ENCODE results near the gene RECK.
"Not testable (repeated sequence)": the region's sequence is repeated elsewhere in the genome, so short reads cannot be mapped to it uniquely, and the experiment has no call there.

The RECK gene

DNA sequence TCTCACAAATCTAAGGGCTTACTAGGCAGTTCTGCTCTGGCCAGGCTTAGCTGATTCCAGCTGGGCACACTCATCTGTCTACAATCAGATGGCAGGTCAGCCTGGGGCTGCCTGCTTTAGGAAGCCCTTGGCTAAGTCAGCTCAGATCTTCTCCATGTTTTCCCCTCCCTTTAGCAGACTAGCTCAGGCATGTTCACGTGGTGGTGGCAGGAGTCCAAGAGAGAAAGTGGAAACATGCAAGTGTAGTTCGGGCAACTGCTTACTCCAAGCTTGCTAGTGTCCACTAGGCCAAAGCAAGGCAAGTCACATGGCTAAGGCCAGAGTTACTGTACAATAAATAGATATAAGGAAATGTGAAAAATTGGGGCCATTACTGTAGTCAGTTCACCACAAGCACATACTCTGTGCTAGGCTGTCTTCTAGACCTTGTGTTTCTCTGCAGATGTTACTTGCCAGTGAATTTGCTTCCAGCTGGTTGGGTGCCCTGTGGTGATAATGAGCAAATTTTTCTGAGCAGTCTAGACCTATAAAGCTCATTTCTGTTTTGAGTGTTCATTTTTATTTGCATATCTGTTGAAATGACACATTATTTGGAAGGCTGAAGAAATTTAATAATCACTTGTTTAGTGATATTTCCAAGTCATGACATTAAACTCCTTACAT lies 38.3 kb downstream of the RECK start:
- no peak for DNase-seq

GRCh38 chr9:36078051-36078450 lies 41.3 kb downstream of the RECK start:
- DNase-seq: no peak

GRCh38 chr9:36080519-36080918 lies 43.8 kb downstream of the RECK start:
- DNase-seq: no peak

DNA sequence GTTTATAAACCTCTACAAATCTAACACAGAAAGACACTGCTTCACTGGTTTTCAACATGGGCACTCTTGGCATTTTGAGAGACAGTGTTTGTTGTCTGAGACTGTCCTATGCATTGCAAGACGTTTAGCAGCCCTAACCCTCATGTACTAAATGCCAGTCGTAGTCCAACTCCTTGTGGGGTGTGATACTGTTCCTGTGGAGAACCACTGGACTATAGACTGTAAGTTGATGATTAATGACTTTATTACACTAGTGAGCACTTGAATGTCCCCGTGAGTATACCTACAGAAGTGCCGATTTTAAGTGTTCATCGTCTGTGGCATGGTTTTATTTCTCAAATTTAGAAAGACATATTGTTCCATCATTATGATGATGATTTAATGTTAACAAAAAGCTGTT lies 46.2 kb downstream of the RECK start:
- DNase-seq: no peak

DNA sequence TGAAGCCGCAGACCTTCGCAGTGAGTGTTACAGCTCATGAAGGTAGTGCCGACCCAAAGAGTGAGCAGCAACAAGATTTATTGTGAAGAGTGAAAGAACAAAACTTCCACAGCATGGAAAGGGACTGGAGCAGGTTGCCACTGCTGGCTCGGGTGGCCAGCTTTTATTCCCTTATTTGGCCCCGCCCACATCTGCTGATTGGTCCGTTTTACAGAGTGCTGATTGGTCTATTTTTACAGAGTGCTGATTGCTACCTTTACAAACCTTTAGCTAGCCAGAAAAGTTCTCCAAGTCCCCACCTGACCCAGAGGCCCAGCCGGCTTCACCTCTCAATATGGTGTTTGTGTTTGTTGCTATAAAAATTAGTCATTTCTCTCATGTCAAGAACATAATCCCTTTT lies 49.7 kb downstream of the RECK start:
- DNase-seq: no peak

DNA sequence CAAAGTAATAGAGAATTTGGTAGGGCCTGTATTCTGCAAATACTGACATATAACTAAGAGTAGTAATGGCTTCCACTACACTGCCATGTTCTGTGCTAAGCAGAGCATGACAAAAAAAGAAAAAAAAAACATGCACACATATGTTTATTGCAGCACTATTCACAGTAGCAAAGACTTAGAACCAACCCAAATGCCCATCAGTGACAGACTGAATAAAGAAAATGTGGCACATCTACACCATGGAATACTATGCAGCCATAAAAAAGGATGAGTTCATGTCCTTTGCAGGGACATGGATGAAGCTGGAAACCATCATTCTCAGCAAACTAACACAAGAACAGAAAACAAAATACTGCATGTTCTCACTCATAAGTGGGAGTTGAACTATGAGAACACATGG lies 50.3 kb downstream of the RECK start:
- not testable (repeated sequence) for DNase-seq

DNA sequence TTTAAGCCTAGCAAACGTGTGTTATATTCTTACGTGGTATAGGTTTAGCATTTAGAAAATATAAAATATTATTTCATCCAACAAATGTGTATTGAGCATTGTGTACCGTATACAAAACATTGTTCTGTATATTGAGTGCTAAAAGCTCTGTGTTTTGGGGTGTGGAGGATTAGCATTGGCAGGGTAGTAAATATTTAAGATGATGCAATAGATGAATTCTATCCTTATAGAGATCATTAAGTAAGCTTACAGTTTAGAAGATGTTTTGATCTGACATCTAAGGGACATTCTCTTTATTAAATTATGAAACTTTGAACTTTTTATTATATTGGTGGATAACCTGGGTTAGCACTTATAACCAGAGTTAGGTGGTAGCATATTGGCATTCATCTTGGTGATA lies 51.3 kb downstream of the RECK start:
- no peak for DNase-seq

DNA sequence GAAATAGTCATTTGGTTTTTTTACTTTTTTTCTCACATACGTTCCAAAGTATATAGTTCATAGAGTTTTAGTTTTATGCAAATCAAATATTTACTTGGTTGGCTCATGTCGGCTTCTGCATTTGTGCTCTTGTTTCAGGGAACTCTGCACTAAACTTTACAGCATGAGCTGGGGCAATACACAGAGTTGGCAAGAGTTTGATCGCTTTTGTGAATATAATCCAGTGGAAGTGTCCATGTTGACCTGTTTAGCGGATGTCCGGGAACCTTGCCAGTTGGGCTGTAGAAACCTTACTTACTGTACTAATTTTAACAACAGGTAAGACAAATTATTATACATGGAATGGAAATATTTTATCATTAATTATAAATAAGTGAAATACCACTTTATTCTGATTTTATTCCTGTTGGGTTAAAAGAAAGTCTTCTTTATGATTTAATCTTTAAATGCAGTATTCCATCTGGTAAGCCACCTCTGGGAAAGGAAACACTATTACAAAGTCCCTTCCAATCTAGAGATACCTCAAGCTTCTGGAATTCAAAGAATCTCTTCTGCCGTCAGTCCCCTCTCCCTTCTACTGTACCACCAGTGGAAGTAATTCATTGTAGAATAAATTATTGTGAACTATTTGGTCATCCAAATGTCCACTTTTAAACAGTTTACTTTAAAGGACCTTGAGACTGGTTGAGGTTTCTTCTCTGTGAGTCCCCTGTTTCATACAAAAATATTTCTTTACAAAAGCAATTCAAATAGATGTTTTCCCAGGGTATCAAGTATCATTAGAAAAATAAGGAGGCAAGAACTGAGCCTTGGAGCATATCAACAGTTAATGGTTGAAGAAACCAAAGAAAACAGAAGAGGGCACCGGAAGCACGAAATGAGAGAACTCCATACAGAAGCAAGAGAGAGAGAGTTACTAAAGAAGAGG lies 54.6 kb downstream of the RECK start:
- DNase-seq: no peak

GRCh38 chr9:36092014-36092413 lies 55.3 kb downstream of the RECK start:
- DNase-seq: no peak

GRCh38 chr9:36092509-36093215 lies 55.9 kb downstream of the RECK start:
- DNase-seq: no peak

DNA sequence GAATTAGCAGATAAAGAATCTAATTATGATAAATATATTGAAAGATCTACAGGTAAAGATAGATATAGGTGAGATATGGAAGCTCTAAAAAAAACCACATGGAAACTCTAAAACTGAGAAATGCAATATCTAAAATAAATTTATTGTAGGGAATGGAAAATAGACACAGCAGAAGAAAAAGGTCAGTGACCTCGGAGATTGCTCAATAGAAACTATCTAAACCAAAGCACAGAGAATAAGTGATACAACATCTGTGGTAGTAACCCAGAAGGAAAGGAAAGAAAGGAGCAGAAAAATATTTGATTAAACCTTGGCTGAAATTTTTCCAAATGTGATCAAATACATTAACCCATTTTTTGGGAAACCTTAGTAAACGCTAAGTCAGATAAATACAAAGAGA lies 56.7 kb downstream of the RECK start:
- DNase-seq: no peak

GRCh38 chr9:36099718-36100117 lies 63.0 kb downstream of the RECK start:
- no peak for DNase-seq

DNA sequence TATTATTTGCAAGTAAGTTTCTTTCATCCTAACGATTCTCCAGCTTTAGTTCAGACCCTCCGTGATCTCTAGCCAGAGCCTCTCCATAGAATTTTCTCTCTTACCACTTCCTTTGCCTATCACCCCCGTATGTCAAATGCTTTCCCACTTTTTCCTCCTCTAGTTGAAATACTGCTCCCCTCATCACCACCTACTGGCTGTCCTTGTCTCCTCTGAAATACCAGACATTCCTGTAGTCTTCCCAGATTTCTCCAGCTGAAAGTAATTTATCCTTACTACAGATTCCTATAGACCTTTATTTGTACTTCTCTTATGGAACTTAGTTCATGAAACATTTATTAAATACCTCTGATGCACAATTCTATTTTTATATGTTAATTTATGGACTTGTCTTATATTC lies 63.8 kb downstream of the RECK start:
- no peak for DNase-seq

DNA sequence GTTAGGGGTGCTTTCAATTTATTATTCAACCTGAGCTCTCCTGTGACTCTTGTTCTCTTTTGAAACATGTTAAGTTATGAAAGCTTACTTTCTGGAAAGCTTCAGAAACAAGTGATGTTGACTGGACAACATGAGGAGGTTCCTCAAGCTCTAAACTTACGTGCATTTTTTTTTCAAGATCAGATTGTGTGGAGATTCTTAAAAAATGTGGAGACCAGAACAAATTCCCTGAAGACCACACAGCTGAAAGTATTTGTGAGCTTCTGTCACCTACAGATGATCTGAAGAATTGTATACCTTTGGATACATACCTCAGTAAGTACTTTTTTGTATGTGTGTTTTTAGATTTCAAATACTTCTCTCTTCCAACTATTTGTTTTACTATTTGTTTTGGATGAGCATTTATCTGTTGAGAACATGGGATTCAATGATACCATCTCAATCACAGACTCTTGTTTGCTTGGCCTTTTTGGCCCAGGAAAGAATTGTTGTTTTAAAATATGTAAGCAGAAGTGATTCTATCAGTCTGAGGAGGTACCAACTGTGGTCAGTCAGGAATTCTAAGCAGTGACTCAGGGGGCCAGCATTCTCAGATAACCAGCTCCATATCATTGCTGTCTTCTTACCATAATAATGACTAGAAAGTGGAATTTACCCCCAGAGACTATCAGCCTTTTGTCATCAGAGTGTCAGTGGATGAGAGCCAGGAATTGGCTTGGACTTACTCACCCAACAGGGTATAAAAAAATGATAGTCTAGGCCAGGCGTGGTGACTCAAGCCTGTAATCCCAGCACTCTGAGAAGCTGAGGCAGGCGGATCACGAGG lies 65.4 kb downstream of the RECK start:
- no peak for DNase-seq

DNA sequence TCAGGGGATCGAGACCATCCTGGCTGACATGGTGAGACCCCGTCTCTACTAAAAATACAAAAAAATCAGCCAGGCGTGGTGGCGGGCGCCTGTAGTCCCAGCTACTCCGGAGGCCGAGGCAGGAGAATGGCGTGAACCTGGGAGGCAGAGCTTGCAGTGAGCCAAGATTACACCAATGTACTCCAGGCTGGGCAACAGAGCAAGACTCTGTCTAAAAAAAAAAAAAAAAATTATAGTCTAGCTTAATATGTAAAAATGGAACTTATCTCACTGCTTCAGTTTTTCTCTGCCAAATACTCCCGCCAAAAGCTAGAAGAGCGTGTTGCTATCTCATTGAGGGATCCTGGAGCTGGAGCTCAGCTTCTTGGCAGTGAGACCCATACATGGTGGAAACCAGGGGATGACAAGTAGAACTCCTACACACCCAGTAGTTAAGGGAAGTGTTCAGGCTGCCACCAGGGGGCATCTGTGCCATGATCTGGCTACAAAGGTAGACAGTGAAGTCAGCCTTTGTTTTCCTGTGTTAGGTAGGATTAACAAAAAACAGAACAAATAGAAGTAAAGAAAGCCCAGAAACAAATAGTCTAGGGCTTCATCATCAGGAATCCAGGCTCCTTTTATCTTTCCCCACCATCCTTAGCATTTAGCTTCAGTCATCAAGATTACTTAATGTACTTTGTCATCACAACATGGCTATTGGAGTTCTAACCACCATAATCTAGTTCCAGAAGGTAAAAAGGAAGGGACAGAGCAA lies 66.2 kb downstream of the RECK start:
- peak; percentile 78 for DNase-seq

DNA sequence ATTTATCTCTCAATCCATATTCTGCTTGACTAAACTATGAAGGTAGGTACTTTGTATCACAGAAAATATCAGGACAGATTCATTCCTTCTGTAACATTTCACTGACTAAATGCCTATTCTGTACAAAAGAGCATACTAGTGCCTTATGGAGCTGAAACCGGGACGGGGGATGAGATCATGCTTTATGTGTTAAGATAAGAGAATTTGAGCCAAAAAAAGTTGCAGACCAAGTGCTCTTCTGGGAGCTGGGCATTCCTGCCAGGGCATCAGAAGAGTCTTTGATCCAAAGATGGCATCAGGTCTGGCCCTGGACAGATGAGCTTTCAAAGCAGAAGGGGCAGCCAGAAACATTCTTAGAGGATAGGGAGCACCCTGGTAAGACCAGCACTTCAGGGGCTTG lies 72.4 kb downstream of the RECK start:
- DNase-seq: no peak

DNA sequence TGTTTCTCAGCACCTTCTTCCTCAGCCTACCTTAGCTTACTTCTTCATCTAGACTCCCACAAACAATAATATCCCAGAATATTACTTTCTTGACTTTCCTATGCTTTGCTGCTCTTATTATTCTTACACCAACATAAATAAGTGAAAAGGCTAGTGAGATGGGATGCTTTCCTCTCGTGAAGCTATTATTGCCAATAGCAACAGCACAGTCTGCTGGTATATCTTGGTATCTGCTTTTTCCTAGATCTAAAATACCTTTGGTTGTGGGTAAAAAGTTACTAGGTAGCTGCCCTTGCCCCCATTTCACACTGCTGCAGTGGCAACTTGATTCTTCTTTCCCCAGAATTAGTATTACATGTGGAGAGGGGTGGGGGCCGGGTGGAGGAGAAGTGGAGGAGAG lies 73.7 kb downstream of the RECK start:
- no peak for DNase-seq

DNA sequence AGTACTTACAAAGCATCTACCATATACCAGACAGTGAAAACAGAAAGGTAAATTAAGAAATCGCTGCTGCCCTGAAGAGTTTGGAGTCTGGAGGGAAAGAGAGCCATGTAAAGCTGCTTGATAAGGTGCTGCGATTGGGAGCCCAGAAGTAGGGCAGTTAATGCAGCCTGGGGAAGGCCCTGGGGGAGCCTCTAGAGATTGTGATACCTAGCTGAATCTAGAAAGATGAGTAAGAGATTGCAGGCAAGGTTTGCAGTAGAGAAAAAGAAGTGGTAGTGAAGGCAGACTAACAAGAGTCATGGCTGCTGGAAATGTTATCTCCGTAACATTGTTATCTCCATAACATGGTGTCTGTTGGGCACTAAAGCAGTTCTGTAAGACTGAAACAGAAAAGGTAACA lies 75.8 kb downstream of the RECK start:
- DNase-seq: no peak

DNA sequence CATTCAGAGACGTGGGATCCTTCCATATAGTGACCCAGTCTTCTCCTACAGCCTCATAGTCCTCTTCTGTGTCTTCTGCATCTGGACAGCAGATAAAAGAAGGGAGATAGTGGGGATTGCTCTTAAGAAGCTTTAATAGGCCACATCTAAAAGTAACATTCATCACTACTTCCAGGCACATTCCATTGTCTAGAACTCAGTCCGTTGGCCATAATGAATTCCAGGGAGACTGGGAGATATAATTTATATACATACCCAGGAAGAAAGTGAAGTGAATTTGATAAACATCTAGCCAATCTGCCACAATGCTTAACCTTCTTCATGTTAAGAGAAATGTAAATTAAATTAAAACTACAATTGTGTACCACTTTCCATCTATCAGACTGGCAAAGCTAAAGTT lies 77.3 kb downstream of the RECK start:
- DNase-seq: no peak

DNA sequence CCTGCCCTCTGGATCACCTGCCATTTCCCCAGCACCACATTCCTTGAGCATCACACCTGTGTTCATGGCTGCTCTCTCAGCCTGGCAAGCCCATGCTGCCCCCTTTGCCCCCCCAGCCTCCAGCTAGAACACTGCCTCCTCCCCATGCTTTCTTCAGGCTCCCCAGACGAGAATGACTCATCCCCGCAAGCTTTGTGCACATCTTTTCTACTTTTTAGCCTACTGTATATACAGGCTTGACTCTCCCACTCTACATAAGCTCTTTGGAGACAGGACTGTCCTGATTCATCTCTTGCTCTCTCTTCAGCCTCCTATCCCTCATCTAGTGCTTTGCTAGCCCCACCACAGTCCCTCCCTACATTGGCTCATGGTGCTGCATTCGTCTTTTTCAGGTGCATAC lies 79.9 kb downstream of the RECK start:
- DNase-seq: no peak

GRCh38 chr9:36118201-36118600 lies 81.5 kb downstream of the RECK start:
- DNase-seq: no peak

- no peak for DNase-seq
These were observed 82.0 kb downstream of the RECK start for GRCh38 chr9:36118706-36119105.
